SK-N-DZ (cell line): ENCODE measurements around the gene SNRPA1. TPM values are rescaled to one million over a fixed set of nuclear protein-coding genes. Genes with fewer than 3 reads are reported as not detected.
A peak's percentile ranks its signal among the peaks of the same experiment; 100 is the strongest.
"Not testable (repeated sequence)": the region's sequence is repeated elsewhere in the genome, so short reads cannot be mapped to it uniquely, and the experiment has no call there.

ENCODE experiments used
- DNase-seq: peaks from one replicate; pipeline ENCODE4 v3.0.0-alpha.2; 2015; ENCODE audit warnings: low spot score
- polyA plus RNA-seq, 2 experiments: library from polyadenylated mRNA; depleted of rRNA; stranded (reverse); fragments of >200 nt; gene quantifications; 2 replicates each; pipeline ENCODE4 v1.2.3, GENCODE V29; 2014

SNRPA1 gene
- 13.0 and 29.3 TPM in 2 replicates for polyA plus RNA-seq (2014; cell fraction: cytosol; rRNA removed)
- polyA plus RNA-seq (2014; cell fraction: nucleus; rRNA removed) = 37.4 and 83.8 TPM in 2 replicates

- DNase-seq = peak; percentile 92
Observed at GRCh38 chr15:101294731-101295606, at the start of gene SNRPA1. SNRPA1 (minus strand) TSS chr15:101295248; CDS start chr15:101295178, 70 bp downstream.

DNA sequence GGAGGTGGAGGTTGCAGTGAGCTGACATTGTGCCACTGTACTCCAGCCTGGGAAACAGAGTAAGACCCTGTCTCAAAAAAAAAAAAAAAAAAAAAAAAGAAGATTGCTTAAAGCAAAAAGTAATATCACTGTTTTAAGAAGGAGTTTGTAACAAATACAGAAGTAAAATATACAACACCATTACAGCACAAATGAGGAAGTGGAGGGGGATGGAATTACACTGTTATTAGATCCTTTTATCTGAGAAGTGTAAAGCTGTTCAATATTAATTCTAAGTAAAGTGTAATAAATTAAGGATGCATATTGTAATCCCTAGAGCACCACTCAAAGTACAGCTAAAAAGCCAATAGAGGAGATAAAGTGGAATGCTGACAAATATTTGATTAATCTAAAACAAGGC lies 47.0 kb upstream of the SNRPA1 start:
- DNase-seq = no peak

- DNase-seq = no peak
Observed at GRCh38 chr15:101338502-101339057, 43.5 kb upstream of the SNRPA1 start.

DNA sequence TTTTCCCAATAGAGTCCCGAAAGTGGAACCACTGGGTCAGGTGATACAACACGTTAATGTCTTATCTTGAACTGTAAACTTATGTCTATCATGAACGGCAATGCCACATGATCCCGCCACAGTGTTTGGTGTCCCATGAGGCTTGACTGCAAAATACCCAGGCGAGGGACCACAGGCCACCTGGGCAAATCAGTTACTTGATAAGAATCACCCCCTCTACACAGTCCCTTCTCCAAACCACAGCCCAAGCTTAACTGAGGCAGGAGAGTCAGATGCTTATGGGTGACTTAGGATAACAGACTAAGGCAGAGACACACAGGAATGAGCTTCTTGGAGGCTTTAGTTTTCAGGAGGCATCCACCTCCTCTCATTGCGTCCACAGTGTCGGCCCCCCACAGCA lies 42.9 kb upstream of the SNRPA1 start:
- DNase-seq = no peak

GRCh38 chr15:101333907-101334789 lies 39.1 kb upstream of the SNRPA1 start:
- DNase-seq = not testable (repeated sequence)

DNA sequence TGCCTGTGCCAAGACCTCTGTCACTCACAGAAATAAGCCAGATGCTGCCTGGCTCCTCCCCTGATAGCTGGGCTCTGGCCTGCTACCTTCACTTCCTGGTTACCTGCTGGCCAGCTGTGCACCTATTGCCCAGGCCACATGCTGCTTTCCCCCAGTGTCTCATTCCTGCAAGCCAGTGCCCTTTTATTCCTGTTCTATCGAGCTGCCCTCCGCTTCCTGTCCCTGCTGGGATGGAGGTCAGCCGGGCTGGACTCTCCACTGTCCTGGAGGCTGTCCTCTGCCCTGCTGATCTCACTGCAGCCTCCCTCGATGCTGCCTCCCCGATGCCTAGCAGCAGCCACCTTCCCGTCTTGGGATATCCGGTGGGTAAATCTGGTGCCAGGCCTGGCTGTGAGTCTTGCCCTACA lies 37.0 kb upstream of the SNRPA1 start:
- DNase-seq = no peak

DNA sequence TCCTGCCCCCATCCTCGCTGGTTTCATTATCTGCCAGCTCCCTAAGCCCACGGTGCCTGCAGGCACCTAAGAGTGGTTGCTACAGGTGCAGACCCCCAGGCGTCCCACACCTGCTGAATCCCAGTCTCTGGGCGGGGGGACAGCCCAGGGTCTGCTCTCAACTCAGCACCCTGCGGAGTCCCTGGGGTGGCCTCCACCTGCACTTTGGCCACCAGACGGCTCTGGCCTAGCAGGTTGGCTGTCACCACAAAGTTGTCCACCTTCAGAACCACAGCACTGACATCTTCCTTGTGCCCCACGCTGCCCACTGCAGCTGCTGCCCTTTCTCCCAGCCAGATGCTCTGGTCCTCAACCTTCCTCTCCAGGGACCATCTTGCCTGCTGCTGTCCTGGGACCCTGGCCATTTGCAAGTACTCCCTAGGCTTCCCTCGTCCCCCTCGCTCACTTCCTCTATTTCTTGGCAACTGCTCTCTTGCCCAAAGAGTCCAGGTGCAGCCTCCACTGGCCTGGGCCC lies 34.9 kb upstream of the SNRPA1 start:
- DNase-seq = no peak

- no peak for DNase-seq
Observed at GRCh38 chr15:101329309-101329863, 34.3 kb upstream of the SNRPA1 start.

DNA sequence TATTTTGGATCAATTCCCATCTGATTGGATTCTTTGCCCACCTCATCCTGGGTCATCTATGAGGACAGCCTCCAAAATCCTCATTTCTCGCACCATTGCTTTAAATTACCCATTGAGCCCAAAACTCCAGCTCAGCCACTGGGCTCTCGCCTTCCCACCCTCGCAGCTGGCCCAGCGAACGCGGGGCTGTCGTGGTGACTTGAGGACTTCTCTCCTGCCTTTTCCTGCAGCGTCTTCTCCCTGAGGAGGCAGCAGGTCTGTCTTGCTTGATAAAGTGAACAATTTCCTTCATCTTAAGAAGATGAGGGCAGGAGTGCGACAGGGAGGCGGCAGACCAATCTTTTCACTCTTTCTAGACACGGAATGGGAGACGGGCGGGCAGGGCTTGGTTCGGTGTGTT lies 33.0 kb upstream of the SNRPA1 start:
- no peak for DNase-seq

- no peak for DNase-seq
Observed at GRCh38 chr15:101327147-101327740, 32.2 kb upstream of the SNRPA1 start.

- DNase-seq = no peak
Observed at GRCh38 chr15:101326462-101327146, 31.6 kb upstream of the SNRPA1 start.

GRCh38 chr15:101326026-101326315 lies 30.9 kb upstream of the SNRPA1 start:
- no peak for DNase-seq

- DNase-seq = no peak
Observed at GRCh38 chr15:101325263-101326025, 30.4 kb upstream of the SNRPA1 start.

DNA sequence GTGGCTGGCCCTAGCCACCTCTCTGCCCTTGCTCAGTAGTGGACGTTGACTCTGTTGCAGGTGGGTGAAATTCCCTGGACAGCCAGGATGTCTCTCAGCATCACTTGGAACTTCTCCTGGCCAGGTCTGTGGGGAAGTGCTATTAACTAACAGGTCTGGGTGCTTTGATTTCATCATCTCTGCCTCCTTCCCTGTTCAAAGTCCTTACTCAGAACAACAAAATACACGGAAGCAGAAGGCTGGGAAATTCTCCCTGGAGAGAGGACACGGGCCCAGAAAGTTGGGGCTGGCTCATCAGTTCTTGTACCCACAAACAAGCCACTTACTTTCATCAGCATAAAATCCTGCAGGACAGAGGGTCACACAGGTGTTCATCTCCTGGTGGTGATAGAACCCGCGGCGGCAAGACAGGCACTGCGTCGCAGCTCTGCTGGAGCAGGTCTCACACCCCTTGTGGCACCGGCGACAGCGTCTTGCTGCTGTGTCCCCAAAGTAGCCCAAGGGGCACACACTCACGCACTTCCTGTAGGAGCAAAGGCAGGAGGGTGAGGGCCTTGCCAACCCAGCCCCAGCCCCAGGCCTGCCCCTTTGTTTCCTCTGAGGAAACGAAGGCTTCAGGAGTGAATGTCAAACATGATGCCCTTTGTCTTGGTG lies 29.6 kb upstream of the SNRPA1 start:
- no peak for DNase-seq

DNA sequence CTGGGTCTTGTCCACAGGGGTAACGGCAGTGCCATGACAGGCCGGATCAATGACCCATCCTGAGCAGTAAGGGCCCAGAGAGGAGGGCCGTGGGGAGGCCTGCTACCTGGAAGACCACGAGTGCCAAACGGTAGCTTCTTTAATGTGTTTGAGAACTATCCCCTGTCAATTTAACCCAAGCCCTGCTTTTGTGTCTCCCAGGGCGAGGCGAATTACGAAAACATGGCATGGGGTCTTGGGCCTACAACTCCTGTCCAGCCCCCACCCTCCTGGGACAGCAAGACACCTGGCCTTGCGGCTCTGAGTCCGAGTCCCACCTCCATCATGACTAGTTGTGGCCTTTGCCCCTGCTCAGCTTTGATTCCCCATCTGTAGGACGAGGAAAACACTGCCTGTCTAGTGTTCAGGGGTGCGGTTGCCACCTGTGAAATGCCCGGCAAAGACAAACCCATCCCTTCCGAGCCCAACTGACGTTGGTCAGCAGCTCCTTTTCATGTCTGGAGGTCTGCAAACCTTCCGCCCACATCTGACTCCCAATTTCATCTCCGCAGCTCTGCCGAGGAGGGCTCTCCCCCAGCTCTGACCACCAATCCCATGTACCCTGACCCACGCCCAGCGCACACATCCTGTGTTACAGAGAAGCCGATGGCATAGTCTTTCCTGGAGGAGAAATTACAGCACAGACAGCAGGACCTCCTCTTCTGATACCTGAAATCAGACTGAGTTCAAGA lies 28.9 kb upstream of the SNRPA1 start:
- DNase-seq = no peak

DNA sequence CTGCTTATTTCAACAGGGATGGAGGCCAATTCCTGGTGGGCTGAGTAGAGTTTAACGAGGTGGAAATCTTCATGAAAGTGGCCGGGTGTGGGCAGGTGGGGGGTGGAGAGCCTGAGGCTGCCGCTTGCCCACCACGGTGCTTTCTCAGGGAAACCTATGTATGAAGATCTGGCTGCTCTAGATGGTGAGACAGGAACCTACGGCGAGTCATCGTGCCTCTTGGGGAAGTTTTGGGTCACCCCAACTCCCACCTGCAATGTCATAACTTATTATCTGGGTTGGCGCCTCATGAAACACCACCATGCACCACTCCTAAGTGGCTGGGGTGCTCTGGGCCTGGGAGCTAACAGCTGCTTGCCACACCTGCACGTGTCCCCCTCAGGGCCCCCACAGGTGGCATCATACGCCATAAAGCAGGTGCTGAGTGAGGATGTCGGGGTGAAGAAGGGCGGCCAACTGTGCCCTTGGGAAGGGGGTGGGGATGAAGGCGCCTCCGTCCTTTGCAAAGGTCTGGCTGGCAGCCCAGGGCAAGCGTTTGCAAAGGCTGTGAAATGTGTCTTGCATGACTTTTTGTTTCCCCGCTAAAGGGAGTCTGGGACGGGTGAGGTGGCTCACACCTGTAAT lies 27.9 kb upstream of the SNRPA1 start:
- DNase-seq = no peak

DNA sequence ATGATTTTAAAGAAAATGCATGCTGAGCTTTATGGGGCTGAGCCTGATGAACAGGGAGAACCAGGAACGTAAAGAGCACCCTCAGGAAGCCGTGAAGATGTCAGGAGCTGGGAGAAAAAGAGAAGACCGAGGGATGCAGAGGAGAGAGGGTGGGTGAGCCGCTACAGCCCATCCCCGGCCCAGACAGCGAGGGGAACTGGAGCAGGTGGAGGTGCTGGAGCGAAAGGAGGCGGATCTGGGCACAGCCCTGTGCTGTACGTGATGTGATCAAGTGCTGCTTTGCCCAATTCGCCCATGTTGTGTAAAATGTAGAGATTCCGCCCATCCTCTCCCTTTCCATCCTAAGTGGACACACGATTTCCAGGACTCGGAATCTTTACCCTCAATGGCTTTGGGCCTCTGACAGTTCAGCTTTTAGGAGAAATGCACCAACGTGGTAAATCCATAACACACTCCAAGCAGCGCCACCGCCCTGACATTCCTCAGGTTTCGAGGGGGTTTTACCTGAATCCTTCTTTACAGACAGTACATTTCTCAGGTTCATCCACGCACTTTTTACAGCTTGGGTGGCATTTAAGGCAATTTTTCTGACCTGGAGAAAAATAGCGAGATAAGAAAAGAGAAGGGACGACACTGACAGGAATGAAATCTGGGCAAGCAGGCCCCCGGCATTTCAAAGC lies 27.1 kb upstream of the SNRPA1 start:
- no peak for DNase-seq
